ENCODE measurements around the gene STX5. TPM values are rescaled to one million over a fixed set of nuclear protein-coding genes. Genes with fewer than 3 reads are reported as not detected.

The STX5 gene
- total RNA-seq, 2 donors from 2014 or later = 15.2 to 24.7 TPM

- no peak for TF ChIP-seq CTCF (IDR thresholded peaks at IDR 0.05)
- Histone ChIP-seq H3K4me1 (peaks cover 0 to 4% of the 10 kb centered on the region in 2 donors), H3K27ac (no peak overlapping the region), H3K27me3 (no peaks in the 10 kb centered on the region), H3K36me3 (peaks cover 13% of the 10 kb centered on the region), H3K4me3 (no peak overlapping the region), H3K9me3 (no peaks in the 10 kb centered on the region)
- no peak for DNase-seq (ENCODE audit: low spot score)
Observed at GRCh38 chr11:62811659-62812058, 20.2 kb downstream of the STX5 start.

GRCh38 chr11:62810748-62811147 lies 21.1 kb downstream of the STX5 start:
- Histone ChIP-seq H3K9me3 (no peaks in the 10 kb centered on the region), H3K27me3 (no peaks in the 10 kb centered on the region), H3K27ac (no peak overlapping the region), H3K4me3 (no peak overlapping the region), H3K4me1 (peaks cover 0 to 13% of the 10 kb centered on the region in 2 donors), H3K36me3 (peaks cover 12% of the 10 kb centered on the region)
- TF ChIP-seq CTCF (IDR thresholded peaks at IDR 0.05) = no peak
- no peak for DNase-seq (ENCODE audit: low spot score)

- Histone ChIP-seq H3K9me3 (no peaks in the 10 kb centered on the region), H3K4me3 (no peak overlapping the region), H3K27me3 (no peaks in the 10 kb centered on the region), H3K27ac (peak overlapping the region; percentile 91 to 93), H3K36me3 (peaks cover 17% of the 10 kb centered on the region), H3K4me1 (peaks cover 0 to 33% of the 10 kb centered on the region in 2 donors)
- peak; percentile 76 for DNase-seq (ENCODE audit: low spot score)
- no peak for TF ChIP-seq CTCF (IDR thresholded peaks at IDR 0.05)
Observed at GRCh38 chr11:62806611-62807121, 25.2 kb downstream of the STX5 start.

- no peak for DNase-seq (ENCODE audit: low spot score)
- Histone ChIP-seq H3K27me3 (no peaks in the 10 kb centered on the region), H3K36me3 (peaks cover 24% of the 10 kb centered on the region), H3K4me3 (peak overlapping the region; percentile 72 to 87), H3K9me3 (no peaks in the 10 kb centered on the region), H3K4me1 (peaks cover 0 to 33% of the 10 kb centered on the region in 2 donors), H3K27ac (peak overlapping the region; percentile 91 to 93)
- TF ChIP-seq CTCF (IDR thresholded peaks at IDR 0.05) = no peak
Observed at GRCh38 chr11:62805961-62806441, 25.9 kb downstream of the STX5 start.

GRCh38 chr11:62805076-62805892 lies 26.6 kb downstream of the STX5 start, which contains the start of gene NXF1:
TSS of gene NXF1 (minus strand) at chr11:62805440. CDS start at chr11:62805356, 84 bp downstream.
- no peaks in the 10 kb centered on the region for H3K9me3 ChIP-seq
- peaks cover 0 to 33% of the 10 kb centered on the region in 2 donors for H3K4me1 ChIP-seq
- DNase-seq (ENCODE audit: low spot score) = peak; percentile 96
- peak within 1 kb of the TSS; percentile 91 to 93 for H3K27ac ChIP-seq
- no peaks in the 10 kb centered on the region for H3K27me3 ChIP-seq
- peak within 1 kb of the TSS; percentile 72 to 87 for H3K4me3 ChIP-seq
- TF ChIP-seq CTCF (IDR thresholded peaks at IDR 0.05) = peak in 1 of 2 donors; percentile 41
- peaks cover 31% of the 10 kb centered on the region for H3K36me3 ChIP-seq
